Fibroblast of the aortic adventitia (primary cell): Measurements from ENCODE around the gene EEF2. TPM values are rescaled to one million over a fixed set of nuclear protein-coding genes. Genes with fewer than 3 reads are reported as not detected.
A peak's percentile ranks its signal among the peaks of the same experiment; 100 is the strongest.

Experiments used
- DNase-seq: peaks from one replicate; pipeline ENCODE4 v3.0.0-alpha.2; 2010; ENCODE audit warnings: low read depth
- H3K4me3 ChIP-seq: 2 replicates; pipeline ENCODE4 v1.5.1; 2011; ENCODE audit warnings: low read depth, mild to moderate bottlenecking, control low read depth, low read length, moderate library complexity
- total RNA-seq: library from RNA; depleted of rRNA; stranded (reverse); fragments of >200 nt; gene quantifications from 2 replicates; pipeline ENCODE4 v1.2.3, GENCODE V29; 2012; ENCODE audit warnings: low replicate concordance
- TF ChIP-seq, protein P1 (sequence below): IDR thresholded peaks from 2 replicates; pipeline ENCODE4 v1.5.1; 2011; ENCODE audit warnings: mild to moderate bottlenecking, low read length, control low read depth, inconsistent platforms; ENCODE audit not compliant: insufficient read depth

EEF2 gene
- total RNA-seq, 1 donor: 1,964 TPM

DNA sequence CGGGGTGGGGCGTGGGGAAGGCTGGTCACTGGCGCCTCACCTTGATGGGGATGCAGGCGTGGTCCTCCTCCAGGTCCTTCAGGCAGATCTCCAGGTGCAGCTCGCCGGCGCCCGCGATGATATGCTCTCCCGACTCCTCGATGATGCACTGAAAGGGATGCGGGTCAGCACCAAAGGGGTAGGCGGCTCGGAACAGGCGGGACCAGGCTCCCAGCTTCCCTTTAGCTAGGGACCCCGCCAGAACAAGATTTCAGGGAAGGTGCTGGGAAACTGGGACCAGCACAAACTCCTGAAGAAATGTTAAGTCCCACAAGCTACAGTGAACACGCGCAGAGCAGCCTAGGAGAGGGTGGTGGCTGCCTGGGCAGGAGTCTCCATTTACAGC, 6.0 kb downstream of the EEF2 start:
- H3K4me3 ChIP-seq: no peak overlapping the region
- TF ChIP-seq, protein P1, sequence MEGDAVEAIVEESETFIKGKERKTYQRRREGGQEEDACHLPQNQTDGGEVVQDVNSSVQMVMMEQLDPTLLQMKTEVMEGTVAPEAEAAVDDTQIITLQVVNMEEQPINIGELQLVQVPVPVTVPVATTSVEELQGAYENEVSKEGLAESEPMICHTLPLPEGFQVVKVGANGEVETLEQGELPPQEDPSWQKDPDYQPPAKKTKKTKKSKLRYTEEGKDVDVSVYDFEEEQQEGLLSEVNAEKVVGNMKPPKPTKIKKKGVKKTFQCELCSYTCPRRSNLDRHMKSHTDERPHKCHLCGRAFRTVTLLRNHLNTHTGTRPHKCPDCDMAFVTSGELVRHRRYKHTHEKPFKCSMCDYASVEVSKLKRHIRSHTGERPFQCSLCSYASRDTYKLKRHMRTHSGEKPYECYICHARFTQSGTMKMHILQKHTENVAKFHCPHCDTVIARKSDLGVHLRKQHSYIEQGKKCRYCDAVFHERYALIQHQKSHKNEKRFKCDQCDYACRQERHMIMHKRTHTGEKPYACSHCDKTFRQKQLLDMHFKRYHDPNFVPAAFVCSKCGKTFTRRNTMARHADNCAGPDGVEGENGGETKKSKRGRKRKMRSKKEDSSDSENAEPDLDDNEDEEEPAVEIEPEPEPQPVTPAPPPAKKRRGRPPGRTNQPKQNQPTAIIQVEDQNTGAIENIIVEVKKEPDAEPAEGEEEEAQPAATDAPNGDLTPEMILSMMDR: no peak
- DNase-seq: no peak

GRCh38 chr19:3978145-3978544, 7.1 kb downstream of the EEF2 start:
- TF ChIP-seq, protein P1: no peak
- no peak for DNase-seq

GRCh38 chr19:3977242-3978143, 7.8 kb downstream of the EEF2 start:
- no peak overlapping the region for H3K4me3 ChIP-seq
- DNase-seq: no peak
- TF ChIP-seq, protein P1: peak; percentile 34

More at GRCh38 chr19:3978145-3978544, 7.1 kb downstream of the EEF2 start:
- H3K4me3 ChIP-seq: no peak overlapping the region

DNA sequence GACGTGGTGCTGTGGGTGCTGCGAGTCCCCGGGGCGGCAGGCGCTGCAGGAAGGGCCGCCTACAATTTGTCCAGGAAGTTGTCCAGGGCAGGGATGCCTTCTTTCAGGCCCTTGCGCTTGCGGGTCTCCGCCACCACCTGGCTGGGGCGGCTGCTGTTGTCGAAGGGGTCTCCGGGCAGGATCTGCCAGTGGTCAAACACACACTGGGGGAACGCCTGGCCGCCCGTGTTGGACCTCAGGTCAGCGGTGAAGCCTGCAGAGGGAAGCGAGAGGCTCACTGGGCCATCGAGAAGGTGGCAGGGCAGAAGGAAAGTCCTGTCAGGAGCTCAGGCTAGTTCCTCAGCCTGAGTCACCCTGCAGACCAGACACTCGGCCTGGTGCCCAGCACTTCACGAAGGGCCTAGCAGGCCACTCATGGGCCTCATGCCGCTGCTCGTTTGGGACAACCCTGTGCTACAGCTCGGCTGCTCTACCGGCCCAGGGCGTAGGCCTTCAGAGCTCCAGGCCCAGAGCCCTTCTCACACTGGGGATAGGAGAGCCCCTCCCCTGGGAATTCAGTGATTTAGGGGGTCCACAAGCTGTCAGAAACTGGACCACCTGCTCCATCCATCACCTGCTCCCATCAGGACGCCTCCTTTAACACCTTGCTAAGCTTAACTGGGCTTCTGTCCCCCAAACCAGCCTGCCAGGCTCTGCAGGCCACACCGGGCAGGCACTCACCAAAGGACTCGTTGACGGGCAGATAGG, 8.6 kb downstream of the EEF2 start:
- no peak overlapping the region for H3K4me3 ChIP-seq
- no peak for DNase-seq
- TF ChIP-seq, protein P1: no peak

DNA sequence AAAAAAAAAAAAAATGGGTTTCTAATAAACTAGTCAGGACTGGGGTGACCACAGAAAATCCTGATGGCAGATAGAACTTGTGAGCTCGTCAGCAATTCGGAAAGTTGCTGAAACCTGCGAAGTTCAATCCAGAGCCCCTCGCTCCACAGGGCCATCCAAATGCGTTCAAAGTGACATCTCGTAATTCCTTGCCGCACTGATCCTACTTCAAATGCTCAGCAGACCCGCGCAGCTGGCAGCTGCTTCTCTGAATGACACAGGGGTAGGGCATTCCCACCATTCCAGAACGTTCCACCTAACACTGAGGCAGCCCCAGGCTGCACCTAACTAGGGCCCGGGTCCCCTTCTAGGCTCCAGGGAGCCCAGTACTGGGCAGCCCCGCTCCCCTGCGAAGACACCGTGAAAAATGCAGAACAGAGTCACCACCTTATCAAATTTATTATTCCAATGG, 9.6 kb downstream of the EEF2 start:
- TF ChIP-seq, protein P1: no peak
- no peak overlapping the region for H3K4me3 ChIP-seq
- DNase-seq: no peak

- no peak overlapping the region for H3K4me3 ChIP-seq
- TF ChIP-seq, protein P1: no peak
- no peak for DNase-seq
Observed at GRCh38 chr19:3975144-3975543, 10.1 kb downstream of the EEF2 start.
